Fibroblast of skin of scalp (primary cell): ENCODE measurements around the gene ISG20.

Source experiments
- DNase-seq: peaks from one replicate; pipeline ENCODE4 v3.0.0-alpha.2; 2013

ISG20 gene

DNA sequence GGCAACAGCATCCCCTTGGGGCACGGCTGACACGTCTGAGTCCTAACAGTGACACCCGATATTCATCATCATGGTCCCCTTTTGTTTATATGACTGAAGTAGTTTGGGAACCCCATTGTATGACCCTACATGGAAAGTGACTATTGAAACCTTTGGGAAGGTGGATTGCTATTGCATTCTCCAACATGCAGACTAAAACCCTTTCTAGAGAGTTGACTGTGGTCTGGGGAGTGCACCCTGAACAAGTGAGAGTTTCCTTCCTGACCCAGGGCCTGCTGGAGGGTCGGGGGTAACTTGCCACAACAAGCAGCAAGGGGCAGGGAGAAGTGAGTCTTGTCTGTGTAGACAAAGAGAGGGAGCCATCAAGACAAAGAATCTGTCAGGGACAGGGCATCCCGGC, 54.4 kb downstream of the ISG20 start:
- DNase-seq, result no peak

DNA sequence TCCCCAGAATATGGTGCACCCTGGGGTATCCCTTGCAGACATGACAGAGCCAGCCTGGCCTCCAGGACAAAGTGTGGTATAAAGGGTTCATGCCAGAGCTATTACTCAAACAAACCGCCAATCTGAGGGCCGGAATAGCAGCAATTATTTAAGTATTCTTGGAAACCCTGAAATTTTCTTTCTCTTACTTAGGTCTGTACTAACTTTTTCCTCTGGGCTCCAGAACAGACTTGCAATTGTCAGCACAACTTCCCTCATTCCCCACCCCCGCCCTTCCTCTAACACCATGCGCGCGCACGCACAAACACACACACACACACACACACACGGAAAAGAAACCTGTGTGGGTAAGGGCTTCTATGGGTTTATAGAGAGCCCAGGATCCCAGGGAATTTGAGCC, 56.3 kb downstream of the ISG20 start:
- DNase-seq, result peak; percentile 60

DNA sequence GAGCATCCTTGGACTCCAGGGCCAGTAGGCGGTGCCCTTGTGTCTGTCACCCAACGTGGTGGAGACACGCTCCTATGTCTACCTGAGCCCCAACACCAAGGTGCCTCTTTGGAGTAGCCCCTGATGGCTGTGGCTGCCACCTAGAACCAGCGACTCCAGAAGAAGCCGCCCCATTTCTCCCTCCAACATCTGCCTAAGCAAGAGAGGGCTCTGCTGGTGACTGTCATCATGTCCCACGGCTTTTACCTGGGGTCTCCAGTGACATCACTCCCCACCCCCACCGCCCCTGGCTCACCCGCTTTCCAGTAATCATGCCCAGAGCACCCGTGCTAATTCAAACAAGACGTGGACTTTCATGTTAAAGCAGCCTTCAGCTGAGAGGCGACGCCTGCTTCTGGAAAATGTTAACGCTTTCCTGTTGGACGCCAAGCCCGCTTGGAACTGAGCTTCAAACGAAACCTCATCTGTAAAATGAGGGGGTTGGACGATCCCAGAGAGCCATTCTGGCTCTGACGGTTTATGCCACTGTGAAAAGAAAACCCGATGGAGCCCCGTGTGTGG, 57.0 kb downstream of the ISG20 start:
- DNase-seq, result peak; percentile 38

DNA sequence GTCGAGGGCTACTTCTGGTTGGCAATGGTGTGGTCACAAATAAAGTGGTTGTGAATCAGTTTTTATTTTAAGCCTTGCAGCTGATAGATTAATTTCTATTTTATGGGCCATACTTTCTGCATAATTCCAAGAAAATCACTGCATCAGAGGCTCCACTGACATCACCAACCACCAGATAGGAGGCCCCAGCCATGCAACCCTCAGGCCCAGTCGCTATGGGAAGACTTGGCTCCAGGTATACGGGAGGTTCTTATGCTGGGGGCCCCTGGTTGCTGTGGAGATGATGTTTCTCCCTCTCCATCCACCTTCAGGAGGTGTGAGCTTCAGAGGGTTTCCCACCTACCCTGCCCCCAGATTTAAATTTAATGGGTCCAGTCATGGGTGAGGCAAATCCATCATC, 57.4 kb downstream of the ISG20 start:
- DNase-seq, result no peak

DNA sequence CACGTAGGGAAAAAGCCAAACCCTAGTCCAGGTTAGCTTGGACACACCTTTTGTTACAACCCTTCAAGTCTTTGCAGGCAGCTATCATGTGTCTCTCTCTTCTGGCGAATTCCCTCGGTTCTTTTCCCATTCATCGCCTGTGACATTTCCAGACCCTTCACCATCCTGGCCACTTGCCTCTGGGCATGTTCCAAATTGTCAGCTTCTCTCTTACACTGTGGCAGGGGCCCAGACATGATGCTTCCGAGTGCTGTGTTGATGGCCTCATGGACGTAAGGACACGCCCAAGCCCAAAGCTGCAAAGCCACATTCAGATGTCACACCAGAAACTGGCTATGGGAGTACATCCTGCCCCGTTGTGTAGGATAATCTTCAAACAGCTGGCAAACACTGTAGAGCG, 58.5 kb downstream of the ISG20 start:
- no peak for DNase-seq

DNA sequence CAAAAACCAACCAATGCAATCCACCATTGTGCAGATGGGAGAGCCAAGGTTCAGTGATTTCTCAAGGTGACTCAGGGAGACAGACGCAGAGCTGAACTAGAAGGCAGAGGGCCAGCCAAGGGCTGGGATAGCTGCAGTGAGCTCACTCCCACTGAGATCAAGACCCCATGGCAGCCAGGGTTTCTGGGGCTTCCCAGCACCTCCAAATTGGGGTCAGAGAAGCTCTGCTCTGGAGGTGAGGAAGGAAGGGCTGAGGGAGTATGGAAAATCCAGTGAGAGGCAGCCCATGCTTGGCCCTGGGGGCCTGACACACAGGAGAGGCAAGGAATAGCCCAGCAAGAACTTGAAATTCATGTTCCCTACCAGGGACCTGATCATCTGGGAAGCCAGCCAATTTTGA, 61.0 kb downstream of the ISG20 start:
- no peak for DNase-seq

DNA sequence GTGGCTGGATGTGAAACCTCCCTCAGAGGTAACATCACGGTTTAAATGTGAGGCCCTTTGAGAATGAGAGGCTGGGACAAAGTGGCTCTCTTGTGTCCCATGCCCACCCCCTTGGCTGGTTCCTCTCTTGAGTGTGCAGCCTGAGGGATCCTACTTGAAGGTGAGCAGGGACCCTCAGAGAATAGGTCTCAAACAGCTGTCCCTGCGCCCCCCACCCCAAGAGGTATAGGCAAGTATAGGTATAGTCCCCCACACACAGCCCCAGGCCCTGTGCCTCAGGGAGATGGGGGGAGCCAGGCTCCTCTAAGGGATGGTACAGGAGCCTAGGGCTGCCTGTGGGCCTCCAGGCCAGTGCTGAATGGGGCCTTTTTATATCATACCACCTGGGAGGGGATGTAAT, 61.9 kb downstream of the ISG20 start:
- DNase-seq, result no peak

DNA sequence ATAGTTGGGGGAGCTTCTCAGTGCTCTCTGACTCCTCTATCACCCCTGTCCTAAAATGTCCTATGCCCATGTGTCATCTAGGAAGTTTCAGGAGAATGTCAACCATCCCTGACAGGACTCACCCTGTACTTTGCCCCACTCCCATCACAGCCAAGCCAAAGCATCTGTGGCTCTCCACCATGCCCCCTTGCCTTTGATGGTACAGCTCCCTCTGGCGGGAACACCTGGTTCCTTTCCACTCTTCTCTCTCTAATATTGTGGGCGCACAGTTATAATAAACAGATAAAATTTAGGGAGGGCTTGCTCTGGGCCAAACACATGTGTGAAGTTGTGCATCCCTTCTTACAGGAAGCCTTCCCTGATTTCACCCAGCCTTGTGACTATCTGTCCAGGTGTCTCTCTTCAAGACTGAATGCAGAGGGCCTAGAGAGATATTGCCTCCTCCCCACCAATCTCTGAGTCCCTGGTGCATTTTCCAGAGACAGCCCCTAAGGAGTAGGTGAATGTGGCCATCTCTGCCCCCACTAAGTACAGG, 62.8 kb downstream of the ISG20 start:
- no peak for DNase-seq

DNA sequence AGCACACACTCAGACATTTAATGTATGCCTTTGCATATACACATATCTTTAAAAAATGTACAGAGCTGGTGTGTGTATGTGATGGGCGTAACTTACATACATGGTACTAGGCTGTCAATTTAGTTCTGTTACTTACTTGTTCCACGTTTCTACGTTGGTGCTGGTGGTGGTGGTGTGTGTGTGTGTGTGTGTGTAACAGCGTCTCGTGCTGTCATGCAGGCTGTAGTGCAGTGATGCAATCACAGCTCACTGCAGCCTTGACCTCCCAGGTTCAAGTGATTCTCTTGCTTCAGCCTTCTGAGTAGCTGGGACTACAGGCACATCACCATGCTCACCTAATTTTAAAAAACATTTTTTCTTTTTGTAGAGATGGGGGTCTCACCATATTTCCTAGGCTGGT, 64.2 kb downstream of the ISG20 start:
- no peak for DNase-seq

DNA sequence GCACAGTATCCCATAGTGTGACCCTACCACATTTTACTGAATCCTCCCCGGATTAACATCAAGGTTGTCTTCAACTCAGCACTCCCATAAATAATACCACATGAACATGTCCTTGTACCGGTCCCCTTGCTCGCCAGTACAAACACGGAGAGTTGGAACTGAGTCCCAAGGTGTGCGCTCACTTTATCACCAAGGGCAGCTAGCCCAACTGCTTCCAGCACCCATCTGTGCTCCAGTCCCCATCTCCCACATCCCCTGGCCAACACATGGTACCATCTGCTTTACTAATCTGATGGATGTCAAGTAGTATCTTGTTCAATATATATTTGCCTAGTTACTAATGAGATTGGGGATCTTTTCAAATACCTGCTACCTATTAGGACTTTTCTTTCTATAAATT, 64.7 kb downstream of the ISG20 start:
- no peak for DNase-seq

DNA sequence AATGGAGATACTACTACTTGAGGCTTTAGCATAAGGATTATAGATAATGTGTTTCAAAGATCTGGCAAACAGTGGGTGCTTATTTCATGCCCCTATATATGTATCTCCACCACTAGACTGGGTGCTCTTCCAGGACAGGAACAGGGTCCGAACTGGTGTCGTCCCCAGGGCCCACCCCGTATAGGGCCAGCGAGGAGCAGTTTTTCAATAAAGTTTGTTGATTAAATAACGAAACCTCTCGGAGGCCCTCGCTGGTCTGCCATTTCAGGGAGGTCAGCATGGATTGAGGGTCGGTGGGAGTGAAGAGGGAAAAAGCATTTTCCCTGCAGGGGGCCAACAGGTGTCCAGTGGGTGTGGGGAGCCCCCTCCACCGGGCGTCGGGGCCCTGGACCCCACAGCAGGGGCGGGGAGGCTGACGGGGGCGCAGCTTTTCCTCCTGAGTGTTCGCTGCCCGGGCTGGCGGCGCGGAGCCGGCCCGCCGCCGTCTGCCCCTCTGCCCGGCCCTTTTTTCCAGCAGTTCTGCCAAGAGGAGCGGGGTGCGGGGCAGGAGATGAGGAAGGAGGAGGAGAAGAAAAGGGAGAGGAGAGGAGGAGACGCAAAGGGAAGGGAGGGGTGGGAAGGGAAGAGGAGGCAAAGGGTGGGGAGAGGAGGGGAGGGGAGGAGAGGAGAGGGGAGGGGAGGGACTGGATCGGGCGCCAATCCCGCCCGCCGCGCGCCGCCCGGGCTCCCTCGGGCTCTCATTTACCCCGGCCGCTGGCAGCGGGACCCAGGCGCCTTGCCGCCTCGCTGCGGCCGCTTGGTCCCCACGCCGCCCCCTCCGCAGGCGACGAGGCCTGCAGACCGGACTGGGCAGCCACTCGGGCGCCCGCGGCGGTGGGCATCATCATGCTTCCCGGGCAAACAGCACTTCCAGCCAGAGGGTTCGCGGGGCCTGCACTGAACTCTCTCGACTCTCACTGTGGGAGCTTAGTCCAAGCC, 66.3 kb downstream of the ISG20 start:
- peak; percentile 84 for DNase-seq

DNA sequence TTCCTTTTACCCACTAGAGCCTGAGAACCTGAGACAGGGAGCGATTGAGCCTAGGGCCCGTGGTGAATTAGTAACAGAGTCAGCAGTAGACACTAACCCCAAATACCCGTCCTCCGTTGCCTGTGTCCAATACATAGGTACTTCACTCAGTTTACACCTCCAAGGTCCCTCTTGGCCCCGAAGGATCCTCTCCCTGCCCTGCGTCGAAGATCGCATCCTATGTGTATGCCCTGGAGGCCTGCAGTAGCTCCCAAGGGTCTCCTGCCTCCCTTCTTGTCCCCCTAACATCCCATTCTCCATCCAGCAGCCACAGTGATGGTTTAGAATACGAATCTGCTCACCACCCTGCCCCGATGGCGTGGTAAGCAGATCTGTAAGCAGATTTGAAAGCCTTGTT, 67.0 kb downstream of the ISG20 start:
- DNase-seq, result no peak
